SK-N-SH treated with all-trans-retinoic acid at 6 μM for 48 hours (cell line): ENCODE measurements around the gene ITPR3.

Experiments
- TOX ChIP-seq: fragments of 250-450 bp; sonication (Bioruptor Pico); IDR thresholded peaks from 2 replicates; pipeline ENCODE4 v1.8.0; 2021; ENCODE audit warnings: mild to moderate bottlenecking, moderate library complexity, borderline replicate concordance
- ZFP30 ChIP-seq: fragments of 450-650 bp; formaldehyde crosslinking; IDR thresholded peaks from 2 replicates; pipeline ENCODE4 v1.5.0; 2022; ENCODE audit warnings: mild to moderate bottlenecking, moderate library complexity

DNA sequence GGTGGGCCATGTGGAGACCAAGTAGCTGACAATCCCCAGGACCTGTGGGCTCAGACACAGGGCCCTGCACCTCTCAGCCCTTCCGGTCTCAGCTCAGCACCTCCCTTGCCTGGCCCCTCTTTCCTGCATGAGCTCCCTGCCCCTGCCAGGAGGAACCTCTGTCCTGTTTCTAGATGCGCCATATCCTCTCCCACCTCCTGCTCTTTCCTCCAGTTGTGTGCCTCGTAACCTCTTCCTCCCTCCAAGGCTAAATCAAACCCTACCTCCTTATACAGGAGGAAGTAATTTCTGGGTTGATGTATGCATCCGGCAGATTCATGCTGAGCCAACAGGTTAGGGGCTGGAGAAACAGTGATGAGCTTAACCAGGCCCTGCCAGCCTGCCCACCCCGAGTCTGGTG is 30.9 kb downstream of the ITPR3 start:
- TF ChIP-seq ZFP30 (CRISPR knock-in tag) (no peak), TOX (CRISPR knock-in tag) (no peak)
